Hepatocyte (in vitro differentiated cells): ENCODE data around the gene MATR3. TPM values are rescaled to one million over a fixed set of nuclear protein-coding genes. Genes with fewer than 3 reads are reported as not detected.

ENCODE experiments used
- DNase-seq: peaks from one replicate; pipeline ENCODE4 v3.0.0-alpha.2; 2016; ENCODE audit warnings: low spot score
- H2AFZ ChIP-seq: fragments of 200-600 bp; sonication (generic); 2 replicates; pipeline ENCODE4 v1.6.0; 2016; ENCODE audit warnings: antibody characterized with exemption, mild to moderate bottlenecking
- H3K27ac ChIP-seq: fragments of 200-600 bp; sonication (generic); 2 replicates; pipeline ENCODE4 v1.5.1; 2016; ENCODE audit warnings: mild to moderate bottlenecking
- H3K27me3 ChIP-seq: fragments of 200-600 bp; sonication (generic); 2 replicates; pipeline ENCODE4 v1.6.1; 2016
- H3K36me3 ChIP-seq: fragments of 200-600 bp; sonication (generic); replicated peaks from 2 replicates; pipeline ENCODE4 v1.5.1; 2016; ENCODE audit warnings: low read depth; ENCODE audit not compliant: insufficient read depth
- H3K4me1 ChIP-seq: fragments of 200-600 bp; sonication (generic); 2 replicates; pipeline ENCODE4 v1.5.1; 2016; ENCODE audit warnings: mild to moderate bottlenecking, moderate library complexity; ENCODE audit not compliant: insufficient read depth
- H3K4me2 ChIP-seq: fragments of 200-600 bp; sonication (generic); 2 replicates; pipeline ENCODE4 v1.6.0; 2016
- H3K4me3 ChIP-seq: fragments of 200-600 bp; sonication (generic); 2 replicates; pipeline ENCODE4 v1.5.1; 2016; ENCODE audit warnings: mild to moderate bottlenecking
- H3K79me2 ChIP-seq: fragments of 200-600 bp; sonication (generic); 2 replicates; pipeline ENCODE4 v1.6.0; 2017; ENCODE audit warnings: mild to moderate bottlenecking
- H3K9me2 ChIP-seq: fragments of 200-600 bp; sonication (generic); replicated peaks from 2 replicates; pipeline ENCODE4 v1.6.0; 2017; ENCODE audit warnings: mild to moderate bottlenecking; ENCODE audit not compliant: insufficient read depth
- H3K9me3 ChIP-seq: fragments of 200-600 bp; sonication (generic); 2 replicates; pipeline ENCODE4 v1.5.1; 2016; ENCODE audit warnings: low read depth, mild to moderate bottlenecking
- H4K20me1 ChIP-seq: fragments of 200-600 bp; sonication (generic); 2 replicates; pipeline ENCODE4 v1.6.0; 2016; ENCODE audit warnings: mild to moderate bottlenecking; ENCODE audit not compliant: insufficient read depth, poor library complexity, severe bottlenecking
- CTCF ChIP-seq: fragments of 200-600 bp; sonication (generic); IDR thresholded peaks from 2 replicates; pipeline ENCODE4 v1.5.1; 2016; ENCODE audit warnings: antibody characterized with exemption, mild to moderate bottlenecking; ENCODE audit not compliant: poor library complexity
- EZH2 ChIP-seq: fragments of 200-600 bp; sonication (generic); IDR thresholded peaks from 2 replicates; pipeline ENCODE4 v1.6.1; 2016; ENCODE audit warnings: antibody characterized with exemption, mild to moderate bottlenecking, borderline replicate concordance
- EZH2phosphoT487 ChIP-seq: fragments of 200-600 bp; sonication (generic); IDR thresholded peaks from one replicate; pipeline ENCODE4 v1.6.1; 2018; ENCODE audit warnings: antibody characterized with exemption, mild to moderate bottlenecking, low read depth, moderate library complexity; ENCODE audit not compliant: unreplicated experiment, severe bottlenecking
- WGBS: methylation state at CpG from one replicate; pipeline ENCODE4 v1.1.6; 2016; ENCODE audit warnings: low lambda C conversion rate; ENCODE audit errors: missing lambda C conversion rate; 5-methylcytosine and 5-hydroxymethylcytosine counted together
- polyA plus RNA-seq: library from polyadenylated mRNA; unstranded; fragments of >200 nt; fragmentation: Nextera tagmentation; extraction: Ambion mirVana; gene quantifications from 2 replicates; pipeline ENCODE4 v1.2.1, GENCODE V29; 2016
- total RNA-seq: library from RNA; depleted of rRNA; stranded (reverse); fragments of >200 nt; gene quantifications from 2 replicates; pipeline ENCODE4 v1.2.3, GENCODE V29; 2014

Gene MATR3
- total and polyA plus RNA-seq, 2 experiments from 2014 or later = 183 to 355 TPM

GRCh38 chr5:139248826-139249453 is 44.6 kb upstream of the MATR3 start:
- Histone ChIP-seq H3K9me2 (no peaks in the 10 kb centered on the region), H3K9me3 (no peaks in the 10 kb centered on the region), H3K27ac (no peak overlapping the region), H2AFZ (no peak overlapping the region), H3K36me3 (no peaks in the 10 kb centered on the region), H3K79me2 (no peaks in the 10 kb centered on the region), H3K27me3 (no peaks in the 10 kb centered on the region), H3K4me3 (no peak overlapping the region), H3K4me2 (no peak overlapping the region), H4K20me1 (no peaks in the 10 kb centered on the region), H3K4me1 (no peaks in the 10 kb centered on the region)
- 96% methylated on average over 3 of the region's 3 CpGs for WGBS
- DNase-seq = no peak
- TF ChIP-seq EZH2phosphoT487 = no peak
- TF ChIP-seq EZH2 = no peak
- no peak for TF ChIP-seq CTCF

DNA sequence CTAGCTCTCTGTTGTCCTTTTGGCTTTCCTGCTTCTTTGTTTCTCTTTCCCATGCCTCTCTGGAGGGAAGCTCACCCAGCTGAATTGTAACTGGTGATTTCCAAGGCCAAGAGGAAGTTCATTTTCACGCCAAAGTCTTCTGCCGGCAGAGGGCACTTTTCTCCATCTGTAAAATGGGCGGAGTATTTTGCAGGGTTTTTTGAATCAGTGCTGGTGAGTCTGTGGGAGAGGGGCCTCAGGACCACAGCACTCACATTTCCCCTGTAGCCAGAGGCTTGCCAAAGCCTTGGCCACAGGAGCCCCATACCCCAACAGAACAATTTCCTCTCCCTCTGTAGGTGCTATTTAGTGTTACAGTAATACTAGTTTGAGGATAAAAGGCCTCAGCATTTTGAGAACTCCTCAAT is 42.3 kb upstream of the MATR3 start:
- Histone ChIP-seq H3K9me2 (no peaks in the 10 kb centered on the region), H3K79me2 (no peaks in the 10 kb centered on the region), H3K36me3 (no peaks in the 10 kb centered on the region), H3K27me3 (no peaks in the 10 kb centered on the region), H3K4me2 (no peak overlapping the region), H3K4me1 (no peaks in the 10 kb centered on the region), H3K27ac (no peak overlapping the region), H3K4me3 (no peak overlapping the region), H3K9me3 (no peaks in the 10 kb centered on the region), H4K20me1 (no peaks in the 10 kb centered on the region), H2AFZ (no peak overlapping the region)
- no peak for DNase-seq
- WGBS = 80% methylated on average over 3 of the region's 3 CpGs
- no peak for TF ChIP-seq CTCF
- TF ChIP-seq EZH2 = no peak
- TF ChIP-seq EZH2phosphoT487 = no peak

DNA sequence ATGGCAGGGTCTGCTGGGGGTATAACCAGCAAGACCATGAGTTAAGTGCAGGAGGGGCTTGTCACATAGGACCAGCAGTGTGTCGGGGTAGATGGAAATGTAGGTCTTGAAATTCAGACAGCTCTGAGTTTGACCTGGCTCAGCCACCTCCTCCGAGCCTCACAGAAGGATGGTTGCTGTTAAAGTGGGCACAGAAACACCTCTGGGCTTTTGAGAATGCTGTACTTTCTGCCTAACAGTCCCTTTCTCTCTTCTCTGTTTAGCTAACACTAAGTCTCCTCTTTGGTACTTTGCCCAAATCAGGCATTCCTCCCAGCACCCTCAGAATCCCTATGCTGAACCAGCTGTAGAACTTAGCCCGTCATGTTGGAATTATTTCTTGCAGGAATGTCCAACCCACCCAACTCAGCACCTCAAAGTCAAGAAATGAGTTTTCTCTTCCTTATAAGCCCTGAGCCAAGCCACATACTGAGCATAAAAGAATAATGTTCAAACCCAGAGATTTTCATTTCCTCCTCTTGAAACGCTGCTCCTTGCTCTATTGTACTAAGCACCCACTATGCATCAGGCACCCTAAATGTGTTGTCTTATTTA is 41.7 kb upstream of the MATR3 start:
- Histone ChIP-seq H3K27me3 (no peaks in the 10 kb centered on the region), H3K4me3 (no peak overlapping the region), H2AFZ (no peak overlapping the region), H3K9me3 (no peaks in the 10 kb centered on the region), H3K36me3 (no peaks in the 10 kb centered on the region), H4K20me1 (no peaks in the 10 kb centered on the region), H3K4me1 (no peaks in the 10 kb centered on the region), H3K79me2 (no peaks in the 10 kb centered on the region), H3K27ac (no peak overlapping the region), H3K9me2 (no peaks in the 10 kb centered on the region), H3K4me2 (no peak overlapping the region)
- WGBS = 86% methylated on average over 4 of the region's 4 CpGs
- no peak for TF ChIP-seq EZH2phosphoT487
- no peak for TF ChIP-seq EZH2
- no peak for TF ChIP-seq CTCF
- DNase-seq = no peak
